ENCODE results near the gene GDF11.
"Not testable (repeated sequence)": the region's sequence is repeated elsewhere in the genome, so short reads cannot be mapped to it uniquely, and the experiment has no call there.

Gene GDF11

DNA sequence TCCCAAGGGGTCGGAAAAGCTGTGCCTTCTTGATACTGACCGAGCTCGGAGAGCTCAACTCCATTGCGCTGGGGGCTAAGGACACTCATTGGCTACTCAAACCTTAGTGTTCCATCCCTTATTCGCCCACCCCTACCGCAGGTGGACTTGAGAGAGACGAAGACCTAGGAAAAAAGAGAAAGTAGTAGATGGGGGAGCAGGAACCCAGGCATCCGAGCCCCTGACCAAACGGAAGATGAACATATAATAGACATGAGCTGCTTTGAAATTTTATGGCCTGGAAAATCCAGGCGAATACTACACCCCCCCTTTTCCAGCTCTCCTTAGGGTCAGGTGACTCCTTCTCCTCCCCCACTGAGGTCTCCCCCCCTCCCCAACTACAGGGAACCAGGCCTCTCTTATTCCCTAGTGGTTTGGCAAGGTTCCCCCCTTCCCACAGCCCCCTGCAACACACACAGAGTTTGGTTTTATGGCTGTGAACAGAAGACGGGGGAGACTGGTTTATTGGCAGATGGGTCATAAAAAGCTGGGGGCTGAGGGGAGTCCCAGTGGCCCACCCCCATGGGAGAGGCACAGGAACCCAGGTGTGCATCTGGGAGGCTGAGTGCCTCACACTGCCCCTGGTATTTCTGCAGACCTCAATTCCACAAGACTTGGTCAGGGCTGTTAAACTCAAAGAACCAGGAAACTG lies 1.6 kb downstream of the GDF11 start:
- Histone ChIP-seq H3K9me3 (ENCODE audit: low read length) (no peaks in the 10 kb centered on the region), H3K4me3 (ENCODE audit: low read length) (peak overlapping the region; percentile 64)

DNA sequence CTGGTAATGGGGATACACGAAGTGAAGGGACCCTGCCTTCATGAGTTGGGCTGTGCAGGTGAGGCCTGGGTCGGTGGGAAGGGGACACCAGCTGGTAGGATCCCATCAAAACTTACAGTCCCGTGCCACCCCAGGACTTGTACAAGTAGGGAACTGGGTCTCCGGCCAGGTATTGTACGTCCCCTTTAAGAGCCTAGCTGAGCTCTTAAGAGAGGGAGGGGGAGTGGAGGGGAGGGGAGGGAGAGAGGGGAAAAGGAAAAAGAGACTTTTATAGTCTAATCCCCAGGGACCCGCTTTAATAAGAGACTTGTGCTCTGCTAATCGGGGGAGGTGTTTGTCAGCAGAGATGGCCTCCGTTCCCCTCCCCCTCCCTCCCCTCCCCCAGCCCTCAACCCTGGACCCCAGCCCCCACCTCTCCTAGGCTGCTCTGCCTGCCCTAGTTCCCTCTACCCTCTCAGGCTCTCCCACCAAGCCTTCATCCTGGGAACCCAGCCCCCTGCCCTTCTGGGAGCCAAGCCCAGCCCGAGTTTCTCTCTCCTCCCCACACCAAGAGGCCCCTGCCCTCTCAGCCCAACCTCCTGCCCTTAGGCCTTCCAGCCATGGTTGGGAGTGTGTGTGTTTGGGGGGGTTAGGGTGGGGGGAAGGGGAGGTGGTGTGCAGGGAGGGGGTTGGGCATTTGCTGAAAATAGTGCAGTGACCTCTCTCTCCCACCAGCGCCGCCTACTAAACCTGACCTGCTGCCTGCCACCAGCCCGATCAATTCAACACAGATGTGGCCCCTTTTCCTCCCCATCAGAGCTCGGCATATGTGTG lies 2.6 kb downstream of the GDF11 start:
- no peaks in the 10 kb centered on the region for H3K27me3 ChIP-seq (ENCODE audit: insufficient read depth, low read length)
- no peaks in the 10 kb centered on the region for H3K9me3 ChIP-seq (ENCODE audit: low read length)
- peaks cover 37% of the 10 kb centered on the region for H3K4me1 ChIP-seq (ENCODE audit: insufficient read depth, low read length)
- H3K36me3 ChIP-seq (ENCODE audit: insufficient read depth, low read length): peaks cover 30% of the 10 kb centered on the region
- no peak overlapping the region for H2AFZ ChIP-seq (ENCODE audit: low read depth, low read length)
- peak overlapping the region; percentile 64 for H3K4me3 ChIP-seq (ENCODE audit: low read length)

More for the DNA sequence above, 1.6 kb downstream of the GDF11 start:
- H3K36me3 ChIP-seq (ENCODE audit: insufficient read depth, low read length): peaks cover 21% of the 10 kb centered on the region
- H2AFZ ChIP-seq (ENCODE audit: low read depth, low read length): no peak overlapping the region
- no peaks in the 10 kb centered on the region for H3K27me3 ChIP-seq (ENCODE audit: insufficient read depth, low read length)
- peaks cover 36% of the 10 kb centered on the region for H3K4me1 ChIP-seq (ENCODE audit: insufficient read depth, low read length)

DNA sequence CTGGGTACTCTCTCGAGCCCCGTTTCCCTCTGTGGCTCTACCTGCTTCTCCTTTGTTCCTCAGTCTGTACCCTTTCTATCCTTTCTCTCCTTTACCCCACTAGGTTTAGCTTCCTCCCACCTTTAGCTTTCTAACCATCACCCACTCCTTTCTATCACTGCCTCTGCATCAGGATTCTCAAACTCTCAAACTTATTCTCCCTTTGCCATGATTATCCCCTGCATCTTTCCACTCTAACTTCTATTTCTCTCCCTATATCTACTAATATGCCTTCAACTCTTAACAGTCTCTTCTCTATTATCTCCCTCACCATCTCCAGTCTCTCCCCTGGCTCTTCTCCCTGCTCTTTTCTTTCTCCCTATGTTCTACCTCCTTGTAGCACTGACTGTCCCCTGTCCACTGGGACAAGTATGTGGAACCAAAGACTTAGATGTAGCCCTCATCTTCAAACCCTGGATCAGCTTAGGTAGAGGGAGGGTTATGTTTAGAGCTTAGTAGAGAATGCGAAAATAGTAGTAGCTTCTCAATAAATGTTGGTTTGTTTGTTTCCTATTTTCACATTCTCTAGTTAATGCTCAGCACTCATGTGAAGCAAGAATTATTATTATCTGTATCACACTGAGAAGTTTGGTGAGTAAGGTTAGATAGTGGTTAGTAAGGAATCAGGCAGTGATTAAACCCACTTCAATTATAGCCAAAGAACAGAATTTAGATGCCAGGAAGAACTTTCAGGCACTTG lies 3.4 kb downstream of the GDF11 start:
- no peaks in the 10 kb centered on the region for H3K27me3 ChIP-seq (ENCODE audit: insufficient read depth, low read length)
- H3K4me3 ChIP-seq (ENCODE audit: low read length): peak overlapping the region; percentile 64
- no peaks in the 10 kb centered on the region for H3K9me3 ChIP-seq (ENCODE audit: low read length)
- H2AFZ ChIP-seq (ENCODE audit: low read depth, low read length): no peak overlapping the region
- peaks cover 38% of the 10 kb centered on the region for H3K36me3 ChIP-seq (ENCODE audit: insufficient read depth, low read length)
- H3K4me1 ChIP-seq (ENCODE audit: insufficient read depth, low read length): peaks cover 38% of the 10 kb centered on the region

DNA sequence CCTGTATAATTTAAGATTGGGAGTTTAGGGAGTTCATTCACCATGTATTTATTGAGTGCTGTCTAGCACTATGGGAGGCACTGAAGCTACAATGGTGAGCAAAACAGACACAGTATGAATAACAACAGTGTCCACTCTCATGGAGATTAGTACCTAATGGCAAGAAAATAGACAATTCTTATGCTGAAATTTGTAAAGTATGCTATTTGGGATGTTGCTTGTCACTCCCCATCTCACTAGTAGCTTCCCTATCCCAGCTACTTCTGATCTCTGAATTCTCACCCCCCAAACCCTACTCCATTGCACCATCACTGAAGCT lies 4.0 kb downstream of the GDF11 start:
- H3K9me3 ChIP-seq (ENCODE audit: low read length): no peaks in the 10 kb centered on the region
- H3K36me3 ChIP-seq (ENCODE audit: insufficient read depth, low read length): peaks cover 43% of the 10 kb centered on the region
- H2AFZ ChIP-seq (ENCODE audit: low read depth, low read length): no peak overlapping the region
- H3K4me1 ChIP-seq (ENCODE audit: insufficient read depth, low read length): peaks cover 36% of the 10 kb centered on the region
- H3K27me3 ChIP-seq (ENCODE audit: insufficient read depth, low read length): no peaks in the 10 kb centered on the region
- H3K4me3 ChIP-seq (ENCODE audit: low read length): no peak overlapping the region

DNA sequence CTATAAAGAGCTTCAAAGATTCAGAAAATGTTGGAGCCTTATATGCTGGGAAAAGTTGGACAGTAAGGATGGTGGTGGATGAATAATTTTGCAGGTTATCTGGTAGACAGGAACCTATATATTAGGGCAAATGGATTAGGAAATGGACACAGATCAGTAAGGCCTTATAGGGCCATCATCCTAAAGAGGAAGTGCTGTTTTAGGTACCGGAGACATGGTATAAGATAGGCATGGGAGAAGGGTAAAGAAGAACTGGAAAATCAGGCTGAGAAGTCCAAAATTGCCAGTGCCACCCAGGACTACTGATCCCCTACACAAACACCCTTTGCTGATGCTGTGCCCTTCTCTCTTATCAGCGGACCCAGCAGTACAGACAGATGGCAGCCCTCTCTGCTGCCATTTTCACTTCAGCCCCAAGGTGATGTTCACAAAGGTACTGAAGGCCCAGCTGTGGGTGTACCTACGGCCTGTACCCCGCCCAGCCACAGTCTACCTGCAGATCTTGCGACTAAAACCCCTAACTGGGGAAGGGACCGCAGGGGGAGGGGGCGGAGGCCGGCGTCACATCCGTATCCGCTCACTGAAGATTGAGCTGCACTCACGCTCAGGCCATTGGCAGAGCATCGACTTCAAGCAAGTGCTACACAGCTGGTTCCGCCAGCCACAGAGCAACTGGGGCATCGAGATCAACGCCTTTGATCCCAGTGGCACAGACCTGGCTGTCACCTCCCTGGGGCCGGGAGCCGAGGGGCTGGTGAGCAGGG lies 5.5 kb downstream of the GDF11 start:
- H3K4me3 ChIP-seq (ENCODE audit: low read length): no peak overlapping the region
- no peaks in the 10 kb centered on the region for H3K9me3 ChIP-seq (ENCODE audit: low read length)
- no peak overlapping the region for H2AFZ ChIP-seq (ENCODE audit: low read depth, low read length)
- H3K4me1 ChIP-seq (ENCODE audit: insufficient read depth, low read length): peaks cover 29% of the 10 kb centered on the region
- no peaks in the 10 kb centered on the region for H3K27me3 ChIP-seq (ENCODE audit: insufficient read depth, low read length)
- H3K36me3 ChIP-seq (ENCODE audit: insufficient read depth, low read length): peaks cover 57% of the 10 kb centered on the region

DNA sequence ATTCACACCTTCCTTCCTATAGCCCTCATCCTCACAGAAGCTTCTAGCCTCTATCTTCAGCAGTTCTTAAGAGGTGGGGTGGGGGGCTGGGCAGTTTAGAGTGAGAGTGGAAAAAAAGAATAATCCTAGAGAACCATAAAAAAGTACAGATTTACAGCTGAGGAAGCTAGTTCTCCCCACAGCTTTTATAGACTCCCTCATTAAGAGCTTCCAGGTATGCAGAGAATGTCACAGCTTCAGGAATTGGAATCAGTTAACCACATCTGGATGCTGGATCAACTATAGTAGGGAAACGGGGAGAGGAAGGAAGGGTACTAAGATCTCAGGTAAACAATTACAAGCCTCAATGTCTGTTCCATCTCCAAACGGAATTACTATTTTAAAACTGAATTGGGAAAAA lies 12.3 kb downstream of the GDF11 start:
- Histone ChIP-seq H3K36me3 (ENCODE audit: insufficient read depth, low read length) (peaks cover 91% of the 10 kb centered on the region), H3K27me3 (ENCODE audit: insufficient read depth, low read length) (no peaks in the 10 kb centered on the region), H2AFZ (ENCODE audit: low read depth, low read length) (no peak overlapping the region), H3K9me3 (ENCODE audit: low read length) (peaks cover 5% of the 10 kb centered on the region), H3K4me1 (ENCODE audit: insufficient read depth, low read length) (peaks cover 3% of the 10 kb centered on the region), H3K4me3 (ENCODE audit: low read length) (no peak overlapping the region)

DNA sequence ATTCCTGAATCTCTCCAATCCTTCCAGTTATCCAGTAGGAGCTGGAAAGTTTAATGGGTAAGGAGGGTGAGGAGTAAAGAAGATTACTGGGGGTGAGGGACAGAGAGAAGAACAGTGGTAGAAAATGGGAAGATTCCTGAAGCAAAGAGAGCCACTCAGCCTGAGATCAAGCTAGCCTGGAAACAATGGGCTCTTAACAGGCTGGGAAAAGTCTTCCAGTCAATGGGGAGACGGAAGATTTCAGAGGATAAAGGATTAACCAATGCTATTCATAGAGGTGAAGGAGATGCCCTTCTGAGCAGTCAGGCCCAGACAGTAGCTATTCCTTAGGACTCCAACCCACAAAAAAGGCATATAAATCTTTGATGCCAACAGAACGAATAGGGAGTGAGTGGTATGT lies 14.8 kb downstream of the GDF11 start:
- Histone ChIP-seq H3K27me3 (ENCODE audit: insufficient read depth, low read length) (no peaks in the 10 kb centered on the region), H3K9me3 (ENCODE audit: low read length) (peaks cover 5% of the 10 kb centered on the region), H2AFZ (ENCODE audit: low read depth, low read length) (no peak overlapping the region), H3K36me3 (ENCODE audit: insufficient read depth, low read length) (peaks cover 83% of the 10 kb centered on the region), H3K4me1 (ENCODE audit: insufficient read depth, low read length) (no peaks in the 10 kb centered on the region), H3K4me3 (ENCODE audit: low read length) (no peak overlapping the region)

DNA sequence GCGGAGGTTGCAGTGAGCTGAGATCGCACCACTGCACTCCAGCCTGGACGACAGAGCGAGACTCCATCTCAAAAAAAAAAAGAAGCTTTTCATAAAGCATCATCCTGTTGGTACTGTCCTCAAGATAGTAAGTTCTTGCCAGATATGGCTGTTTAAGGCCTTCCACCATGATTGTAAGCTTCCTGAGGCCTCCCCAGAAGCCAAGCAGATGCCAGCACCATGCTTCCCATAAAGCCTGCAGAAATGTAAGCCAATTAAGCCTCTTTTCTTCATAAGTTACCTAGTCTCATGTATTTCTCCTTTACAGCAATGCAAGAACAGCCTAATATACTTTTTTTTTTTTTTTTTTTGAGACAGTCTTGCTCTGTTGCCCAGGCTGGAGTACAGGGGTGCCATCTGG lies 15.7 kb downstream of the GDF11 start:
- H3K27me3 ChIP-seq (ENCODE audit: insufficient read depth, low read length); H3K4me3 ChIP-seq (ENCODE audit: low read length); H3K4me1 ChIP-seq (ENCODE audit: insufficient read depth, low read length); H2AFZ ChIP-seq (ENCODE audit: low read depth, low read length); H3K9me3 ChIP-seq (ENCODE audit: low read length): not testable (repeated sequence)
- H3K36me3 ChIP-seq (ENCODE audit: insufficient read depth, low read length): peaks cover 81% of the 10 kb centered on the region

DNA sequence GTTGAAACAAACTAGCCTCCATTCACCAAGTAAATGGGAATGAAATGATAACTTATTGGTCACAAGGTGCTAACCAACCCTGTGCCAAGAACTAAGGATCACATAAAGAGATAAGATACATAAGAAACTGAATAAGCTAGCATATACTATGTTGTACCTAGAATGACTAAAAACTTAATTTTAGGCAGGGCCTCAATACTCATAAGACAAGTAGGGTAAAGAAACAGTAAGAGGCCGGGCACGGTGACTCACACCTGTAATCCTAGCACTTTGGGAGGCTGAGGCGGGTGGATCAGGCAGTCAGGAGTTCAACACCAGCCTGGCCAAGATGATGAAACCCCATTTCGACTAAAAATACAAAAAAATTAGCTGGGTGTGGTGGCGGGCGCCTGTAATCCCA lies 17.7 kb downstream of the GDF11 start:
- H3K4me1 ChIP-seq (ENCODE audit: insufficient read depth, low read length): peaks cover 1% of the 10 kb centered on the region
- H3K27me3 ChIP-seq (ENCODE audit: insufficient read depth, low read length): no peaks in the 10 kb centered on the region
- peaks cover 66% of the 10 kb centered on the region for H3K36me3 ChIP-seq (ENCODE audit: insufficient read depth, low read length)
- H3K9me3 ChIP-seq (ENCODE audit: low read length): peaks cover 5% of the 10 kb centered on the region
- H3K4me3 ChIP-seq (ENCODE audit: low read length): no peak overlapping the region
- no peak overlapping the region for H2AFZ ChIP-seq (ENCODE audit: low read depth, low read length)

DNA sequence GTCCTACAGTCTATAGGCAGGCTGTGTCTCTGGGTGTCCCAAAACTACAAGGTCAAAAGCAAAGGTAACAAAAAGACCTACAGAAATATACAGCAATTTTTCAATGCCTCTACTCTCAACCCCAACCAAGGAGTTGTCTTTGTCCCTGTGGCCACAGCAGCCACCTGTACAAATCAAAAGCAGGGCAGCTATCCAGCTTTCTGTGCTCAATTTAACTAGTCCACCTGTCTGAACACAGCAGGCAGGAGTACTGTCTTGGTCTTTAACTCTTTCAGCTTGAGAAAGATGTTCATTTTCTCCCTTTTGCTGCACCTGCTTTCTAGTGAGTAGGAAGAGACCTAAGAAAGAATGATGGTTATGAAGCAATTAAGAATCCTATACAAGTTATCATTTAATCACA lies 19.7 kb downstream of the GDF11 start:
- Histone ChIP-seq H3K27me3 (ENCODE audit: insufficient read depth, low read length) (no peaks in the 10 kb centered on the region), H2AFZ (ENCODE audit: low read depth, low read length) (no peak overlapping the region), H3K4me3 (ENCODE audit: low read length) (no peak overlapping the region), H3K4me1 (ENCODE audit: insufficient read depth, low read length) (peaks cover 12% of the 10 kb centered on the region), H3K36me3 (ENCODE audit: insufficient read depth, low read length) (peaks cover 60% of the 10 kb centered on the region), H3K9me3 (ENCODE audit: low read length) (peaks cover 5% of the 10 kb centered on the region)

DNA sequence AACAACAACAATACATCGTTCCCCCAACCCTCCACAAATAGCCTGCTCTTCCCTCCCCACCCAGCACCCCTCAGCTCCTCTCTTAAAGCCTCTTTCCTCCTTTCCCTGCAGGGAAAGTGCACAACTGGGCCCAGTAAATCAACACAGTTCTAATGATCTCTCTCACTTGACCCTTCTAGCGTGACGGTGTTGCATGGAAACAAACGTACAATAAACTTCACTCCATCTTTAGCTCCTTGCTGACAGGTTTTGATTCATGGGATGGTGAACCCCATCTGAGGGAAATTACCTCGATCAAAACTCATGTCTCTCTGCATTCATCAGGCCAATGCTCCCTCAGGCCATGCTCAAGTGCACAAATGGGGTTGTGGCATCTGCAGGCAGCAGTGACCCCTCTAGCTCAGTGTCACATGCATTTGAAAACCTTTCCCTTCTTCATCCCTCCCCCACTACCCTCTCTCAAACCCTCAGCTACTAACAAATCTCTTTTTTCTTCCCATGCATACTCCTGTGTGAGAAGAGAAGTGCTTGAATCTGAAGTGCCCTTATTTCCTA lies 22.9 kb downstream of the GDF11 start:
- H3K36me3 ChIP-seq (ENCODE audit: insufficient read depth, low read length): peaks cover 50% of the 10 kb centered on the region
- H3K27me3 ChIP-seq (ENCODE audit: insufficient read depth, low read length): no peaks in the 10 kb centered on the region
- no peak overlapping the region for H3K4me3 ChIP-seq (ENCODE audit: low read length)
- H2AFZ ChIP-seq (ENCODE audit: low read depth, low read length): no peak overlapping the region
- H3K4me1 ChIP-seq (ENCODE audit: insufficient read depth, low read length): peaks cover 12% of the 10 kb centered on the region
- no peaks in the 10 kb centered on the region for H3K9me3 ChIP-seq (ENCODE audit: low read length)

DNA sequence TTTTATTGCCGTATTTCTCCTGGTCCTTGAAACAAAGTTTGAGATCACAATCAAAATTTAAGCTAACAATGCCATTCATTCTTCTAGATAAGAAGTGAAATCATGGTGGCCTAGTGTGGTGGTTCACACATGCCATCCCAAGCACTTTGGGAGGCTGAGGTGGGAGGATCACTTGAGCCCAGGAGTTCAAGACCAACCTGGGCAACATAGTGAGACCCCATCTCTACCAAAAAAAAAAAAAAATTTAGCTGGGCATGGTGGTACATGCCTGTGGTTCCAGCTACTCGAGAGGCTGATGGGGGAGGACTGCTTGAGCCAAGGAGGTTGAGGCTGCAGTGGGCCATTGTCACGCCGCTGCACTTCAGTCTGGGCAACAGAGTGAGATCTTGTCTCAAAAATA lies 24.2 kb downstream of the GDF11 start:
- H3K27me3 ChIP-seq (ENCODE audit: insufficient read depth, low read length): no peaks in the 10 kb centered on the region
- H2AFZ ChIP-seq (ENCODE audit: low read depth, low read length): no peak overlapping the region
- no peaks in the 10 kb centered on the region for H3K9me3 ChIP-seq (ENCODE audit: low read length)
- peaks cover 12% of the 10 kb centered on the region for H3K4me1 ChIP-seq (ENCODE audit: insufficient read depth, low read length)
- H3K36me3 ChIP-seq (ENCODE audit: insufficient read depth, low read length): peaks cover 52% of the 10 kb centered on the region
- H3K4me3 ChIP-seq (ENCODE audit: low read length): no peak overlapping the region

All from neuron (in vitro differentiated cells).